Measurements from ENCODE around the gene ISL2. TPM values are rescaled to one million over a fixed set of nuclear protein-coding genes. Genes with fewer than 3 reads are reported as not detected.

ISL2 gene
- total and polyA plus RNA-seq, 9 of the 15 experiments (the other 6 are each of a cell fraction or from before 2014, with no cell fraction given): 0.15 to 23.7 (median 4.0) TPM

DNA sequence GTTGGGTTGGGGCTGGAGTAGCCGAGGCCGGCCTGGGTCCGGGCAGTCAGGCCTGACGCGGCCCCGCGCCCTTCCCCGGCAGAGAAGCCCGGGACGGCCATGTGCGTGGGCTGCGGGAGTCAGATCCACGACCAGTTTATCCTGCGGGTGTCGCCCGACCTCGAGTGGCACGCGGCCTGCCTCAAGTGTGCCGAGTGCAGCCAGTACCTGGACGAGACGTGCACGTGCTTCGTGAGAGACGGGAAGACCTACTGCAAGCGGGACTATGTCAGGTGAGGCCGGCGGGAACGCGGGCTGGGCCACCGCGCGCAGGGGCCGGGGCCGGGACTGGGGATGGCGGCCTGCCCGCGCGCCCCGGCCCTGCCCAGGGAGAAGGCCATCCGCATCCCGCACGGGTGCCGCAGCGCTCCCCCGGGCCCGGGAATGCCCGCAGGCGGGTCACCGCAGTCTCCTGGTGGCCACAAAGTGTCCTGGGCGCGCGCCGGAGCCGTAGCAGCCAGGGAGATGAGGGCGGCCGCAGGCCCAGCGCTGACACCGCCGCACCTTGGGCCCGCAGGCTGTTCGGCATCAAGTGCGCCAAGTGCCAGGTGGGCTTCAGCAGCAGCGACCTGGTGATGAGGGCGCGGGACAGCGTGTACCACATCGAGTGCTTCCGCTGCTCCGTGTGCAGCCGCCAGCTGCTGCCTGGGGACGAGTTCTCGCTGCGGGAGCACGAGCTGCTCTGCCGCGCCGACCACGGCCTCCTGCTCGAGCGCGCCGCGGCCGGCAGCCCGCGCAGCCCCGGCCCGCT is 1.3 kb downstream of the ISL2 start (continued):
- TF ChIP-seq, protein P1, sequence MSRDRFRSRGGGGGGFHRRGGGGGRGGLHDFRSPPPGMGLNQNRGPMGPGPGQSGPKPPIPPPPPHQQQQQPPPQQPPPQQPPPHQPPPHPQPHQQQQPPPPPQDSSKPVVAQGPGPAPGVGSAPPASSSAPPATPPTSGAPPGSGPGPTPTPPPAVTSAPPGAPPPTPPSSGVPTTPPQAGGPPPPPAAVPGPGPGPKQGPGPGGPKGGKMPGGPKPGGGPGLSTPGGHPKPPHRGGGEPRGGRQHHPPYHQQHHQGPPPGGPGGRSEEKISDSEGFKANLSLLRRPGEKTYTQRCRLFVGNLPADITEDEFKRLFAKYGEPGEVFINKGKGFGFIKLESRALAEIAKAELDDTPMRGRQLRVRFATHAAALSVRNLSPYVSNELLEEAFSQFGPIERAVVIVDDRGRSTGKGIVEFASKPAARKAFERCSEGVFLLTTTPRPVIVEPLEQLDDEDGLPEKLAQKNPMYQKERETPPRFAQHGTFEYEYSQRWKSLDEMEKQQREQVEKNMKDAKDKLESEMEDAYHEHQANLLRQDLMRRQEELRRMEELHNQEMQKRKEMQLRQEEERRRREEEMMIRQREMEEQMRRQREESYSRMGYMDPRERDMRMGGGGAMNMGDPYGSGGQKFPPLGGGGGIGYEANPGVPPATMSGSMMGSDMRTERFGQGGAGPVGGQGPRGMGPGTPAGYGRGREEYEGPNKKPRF (IDR thresholded peaks at IDR 0.05; ENCODE audit: low read depth, low read length): no peak
- TF ChIP-seq SOX6 (IDR thresholded peaks at IDR 0.05) (no peak), ATF6 (CRISPR knock-in tag; IDR thresholded peaks at IDR 0.05) (no peak; the same call in 1 of the 2 replicates), OTX1 (CRISPR knock-in tag; IDR thresholded peaks at IDR 0.05) (no peak), ARID1B (IDR thresholded peaks at IDR 0.05) (no peak), ZNF707 (CRISPR knock-in tag; conservative IDR thresholded peaks at IDR 0.05) (no peak), ZNF695 (CRISPR knock-in tag; IDR thresholded peaks at IDR 0.05) (no peak), CHD2 (IDR thresholded peaks at IDR 0.05; ENCODE audit: low read depth, low read length) (no peak), STAT5A (IDR thresholded peaks at IDR 0.05; ENCODE audit: borderline replicate concordance, low read length) (no peak), ZNF318 (IDR thresholded peaks at IDR 0.05; ENCODE audit: borderline replicate concordance in 1 of 2, low read depth in 1 of 2) (no peak), ZNF143 (CRISPR knock-in tag; IDR thresholded peaks at IDR 0.05) (no peak), ZNF668 (CRISPR knock-in tag; IDR thresholded peaks at IDR 0.05) (no peak)
- TF ChIP-seq, protein P2, sequence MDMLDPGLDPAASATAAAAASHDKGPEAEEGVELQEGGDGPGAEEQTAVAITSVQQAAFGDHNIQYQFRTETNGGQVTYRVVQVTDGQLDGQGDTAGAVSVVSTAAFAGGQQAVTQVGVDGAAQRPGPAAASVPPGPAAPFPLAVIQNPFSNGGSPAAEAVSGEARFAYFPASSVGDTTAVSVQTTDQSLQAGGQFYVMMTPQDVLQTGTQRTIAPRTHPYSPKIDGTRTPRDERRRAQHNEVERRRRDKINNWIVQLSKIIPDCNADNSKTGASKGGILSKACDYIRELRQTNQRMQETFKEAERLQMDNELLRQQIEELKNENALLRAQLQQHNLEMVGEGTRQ (CRISPR knock-in tag; IDR thresholded peaks at IDR 0.05): no peak
- TF ChIP-seq, protein P3, sequence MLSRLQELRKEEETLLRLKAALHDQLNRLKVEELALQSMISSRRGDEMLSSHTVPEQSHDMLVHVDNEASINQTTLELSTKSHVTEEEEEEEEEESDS (CRISPR knock-in tag; IDR thresholded peaks at IDR 0.05): no peak
